Measurements from ENCODE around the gene RPA3. TPM values are rescaled to one million over a fixed set of nuclear protein-coding genes. Genes with fewer than 3 reads are reported as not detected.

RPA3 gene
- 93.6 to 104 TPM (median 102 TPM) in 5 replicates for total RNA-seq (2022; extraction: Qiagen RNA extraction; ENCODE audit: low read depth)

DNA sequence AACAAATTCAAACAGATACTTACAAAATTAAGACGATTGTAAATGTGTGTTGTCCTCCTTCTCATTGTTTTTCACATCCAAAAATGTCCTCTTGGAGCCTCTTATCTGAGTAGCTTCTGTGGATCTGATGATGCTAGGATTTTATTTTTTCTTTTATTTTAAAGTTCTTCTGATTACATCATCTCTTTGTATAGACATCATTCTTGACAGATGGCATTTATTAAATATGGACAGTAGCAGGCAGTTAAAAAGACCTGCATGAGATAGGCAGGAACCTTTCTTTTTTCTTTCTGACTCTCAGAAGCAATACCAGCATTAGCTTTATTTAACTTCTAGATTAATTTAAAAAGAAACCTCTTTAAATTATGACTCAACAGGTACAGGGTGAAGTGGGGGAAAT, at the start of gene RPA3:
Gene RPA3 (minus strand): TSS at position 116 of the 400 bp plus-strand sequence. CDS start 78,189 bp downstream, outside the sequence.

DNA sequence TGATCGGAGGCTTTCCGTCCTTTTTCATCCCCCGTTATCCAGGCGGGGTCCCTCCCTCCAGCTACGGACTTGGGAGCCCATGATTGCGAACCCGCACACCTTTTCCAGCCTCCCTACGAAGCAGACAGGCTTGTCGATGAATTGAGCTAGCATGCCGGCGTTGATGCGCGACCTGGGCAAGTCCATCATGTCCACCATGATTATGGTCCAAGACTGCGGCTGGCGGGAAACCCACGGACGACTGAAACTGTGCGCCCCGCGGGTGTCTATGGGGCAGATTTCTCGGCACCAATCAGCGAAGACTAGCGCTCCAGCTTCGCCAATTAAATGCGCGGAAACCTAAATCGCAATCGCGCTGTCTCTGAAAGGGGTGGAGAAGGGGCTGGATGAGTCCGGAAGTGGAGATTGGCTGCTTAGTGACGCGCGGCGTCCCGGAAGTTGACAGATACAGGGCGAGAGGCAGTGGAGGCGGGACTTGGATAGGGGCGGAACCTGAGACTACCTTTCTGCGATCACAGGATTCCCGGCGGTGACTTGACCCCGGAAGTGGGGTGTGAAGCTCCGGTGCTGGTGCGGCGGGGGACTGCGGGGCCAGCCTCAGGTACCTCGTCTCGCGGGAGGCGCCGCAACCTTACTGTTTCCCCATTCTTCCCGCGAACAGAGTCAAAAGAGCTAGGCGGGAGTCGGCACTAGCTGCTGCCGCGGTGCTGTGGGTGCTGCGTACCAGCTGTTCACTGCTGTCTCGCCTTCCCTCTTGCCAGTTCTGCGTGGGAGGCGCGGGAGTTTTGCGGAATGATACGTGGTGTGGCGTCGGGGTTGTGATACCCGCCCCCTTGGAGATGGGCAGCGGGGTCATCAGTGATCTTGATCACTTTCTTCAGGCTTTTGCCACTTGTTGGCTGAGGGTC, 77.9 kb downstream of the RPA3 start, which contains the start of gene UMAD1:
Gene UMAD1 (plus strand): TSS at position 532 of the 908 bp plus-strand sequence. CDS start 32,620 bp downstream, outside the sequence.

Other genes starting within 250 kb of the RPA3 start
- 0.54 to 1.0 TPM (median 0.59 TPM) in 5 replicates for gene COL28A1, start 182.7 kb downstream of the RPA3 start, total RNA-seq (2022; extraction: Qiagen RNA extraction; ENCODE audit: low read depth)
- 16.8 to 20.3 TPM (median 18.9 TPM) in 5 replicates for gene MIOS, start 151.7 kb downstream of the RPA3 start, total RNA-seq (2022; extraction: Qiagen RNA extraction; ENCODE audit: low read depth)
- 7.6 to 10.9 TPM (median 7.9 TPM) in 5 replicates for gene UMAD1, start 77.9 kb downstream of the RPA3 start, total RNA-seq (2022; extraction: Qiagen RNA extraction; ENCODE audit: low read depth)

Measured in A549 treated with GW870086 at 1 μM for 4 hours (cell line).